HepG2 (cell line): ENCODE data around the gene CHST6. TPM values are rescaled to one million over a fixed set of nuclear protein-coding genes. Genes with fewer than 3 reads are reported as not detected.

ENCODE experiments used
- ADNP ChIP-seq: sonication (generic); formaldehyde crosslinking; IDR thresholded peaks from 2 replicates; pipeline ENCODE4 v1.4.0; 2020; ENCODE audit warnings: missing genetic modification reagents
- CENPT ChIP-seq: sonication (generic); formaldehyde crosslinking; IDR thresholded peaks from 2 replicates; pipeline ENCODE4 v1.8.0; 2022; ENCODE audit warnings: low read depth, mild to moderate bottlenecking, moderate library complexity, missing genetic modification reagents
- FOXK2 ChIP-seq: fragments of 450-650 bp; IDR thresholded peaks from 2 replicates; pipeline ENCODE4 v1.6.1; 2016
- HNF4A ChIP-seq: sonication (generic); formaldehyde crosslinking; IDR thresholded peaks from 2 replicates; pipeline ENCODE4 v1.4.0; 2020; ENCODE audit warnings: missing genetic modification reagents
- HNRNPK ChIP-seq: fragments of 200-400 bp; formaldehyde crosslinking; IDR thresholded peaks from 2 replicates; pipeline ENCODE4 v1.6.1; 2018; ENCODE audit warnings: low read length, low read depth, moderate library complexity, mild to moderate bottlenecking; ENCODE audit not compliant: poor library complexity, severe bottlenecking
- HOXA5 ChIP-seq: sonication (generic); formaldehyde crosslinking; IDR thresholded peaks from 2 replicates; pipeline ENCODE4 v1.4.0; 2020; ENCODE audit warnings: missing genetic modification reagents
- MAX ChIP-seq: IDR thresholded peaks from 2 replicates; pipeline ENCODE4 v1.6.1; 2012; ENCODE audit warnings: inconsistent platforms
- PHB2 ChIP-seq: fragments of 450-650 bp; IDR thresholded peaks from 2 replicates; pipeline ENCODE4 v1.6.1; 2018; ENCODE audit not compliant: partially characterized antibody
- SPEN ChIP-seq: sonication (generic); formaldehyde crosslinking; IDR thresholded peaks from 2 replicates; pipeline ENCODE4 v1.5.1; 2020; ENCODE audit warnings: low read depth, mild to moderate bottlenecking, missing genetic modification reagents
- TSC22D2 ChIP-seq: sonication (generic); formaldehyde crosslinking; IDR thresholded peaks from 2 replicates; pipeline ENCODE4 v1.5.1; 2020; ENCODE audit warnings: missing genetic modification reagents, mild to moderate bottlenecking, borderline replicate concordance
- YEATS4 ChIP-seq: sonication (generic); formaldehyde crosslinking; IDR thresholded peaks from 2 replicates; pipeline ENCODE4 v1.4.0; 2020; ENCODE audit warnings: missing genetic modification reagents, borderline replicate concordance
- ZNF510 ChIP-seq: sonication (generic); formaldehyde crosslinking; IDR thresholded peaks from 2 replicates; pipeline ENCODE4 v1.4.0; 2020; ENCODE audit warnings: low read depth, mild to moderate bottlenecking, missing genetic modification reagents
- ZNF780A ChIP-seq: sonication (generic); formaldehyde crosslinking; IDR thresholded peaks from 2 replicates; pipeline ENCODE4 v1.8.0; 2022; ENCODE audit warnings: mild to moderate bottlenecking, missing genetic modification reagents, moderate library complexity
- ZSCAN20 ChIP-seq: sonication (generic); formaldehyde crosslinking; IDR thresholded peaks from 2 replicates; pipeline ENCODE4 v1.4.0; 2020; ENCODE audit warnings: missing genetic modification reagents, mild to moderate bottlenecking, borderline replicate concordance
- ZSCAN30 ChIP-seq: sonication (generic); formaldehyde crosslinking; IDR thresholded peaks from 2 replicates; pipeline ENCODE4 v1.5.0; 2020; ENCODE audit warnings: mild to moderate bottlenecking, missing genetic modification reagents
- polyA plus RNA-seq, 8 experiments: library from polyadenylated mRNA; depleted of rRNA in 3 of 8; stranded (reverse) in 7 of 8; unstranded in 1 of 8; fragments of >200 nt; fragmentation: Illumina TruSeq in 4 of 8; extraction: Trizol in 4 of 8; gene quantifications; 2 replicates each; pipeline versions ENCODE4 v1.2.1 to v1.2.3, GENCODE V29; 2011 to 2016; ENCODE audit warnings: low read depth in 4 of 8, missing spikeins in 1 of 8, mixed read lengths in 1 of 8; ENCODE audit not compliant: insufficient read depth in 1 of 8
- total RNA-seq, 5 experiments: library from RNA; depleted of rRNA; stranded (reverse); fragments of >200 nt; fragmentation: Illumina TruSeq; extraction: Trizol; gene quantifications; 2 replicates each; pipeline ENCODE4 v1.2.3, GENCODE V29; 2016; ENCODE audit warnings: low read depth in 1 of 5
- TF ChIP-seq, protein P1 (sequence below): sonication (generic); formaldehyde crosslinking; IDR thresholded peaks from 2 replicates; pipeline ENCODE4 v1.4.0; 2020; ENCODE audit warnings: missing genetic modification reagents, borderline replicate concordance
- TF ChIP-seq, protein P2 (sequence below): sonication (generic); formaldehyde crosslinking; IDR thresholded peaks from 2 replicates; pipeline ENCODE4 v1.4.0; 2020; ENCODE audit warnings: missing genetic modification reagents
- TF ChIP-seq, protein P3 (sequence below): IDR thresholded peaks from 2 replicates; pipeline ENCODE4 v1.6.1; 2016

CHST6 gene
- total and polyA plus RNA-seq, 2 of the 13 experiments (the other 11 are each of a cell fraction or from before 2014, with no cell fraction given): 0.18 to 0.91 TPM

- no peak for TF ChIP-seq HNRNPK
- TF ChIP-seq TSC22D2 (CRISPR knock-in tag): peak; percentile 89; the same call in 1 of the 2 replicates
- TF ChIP-seq, protein P1, sequence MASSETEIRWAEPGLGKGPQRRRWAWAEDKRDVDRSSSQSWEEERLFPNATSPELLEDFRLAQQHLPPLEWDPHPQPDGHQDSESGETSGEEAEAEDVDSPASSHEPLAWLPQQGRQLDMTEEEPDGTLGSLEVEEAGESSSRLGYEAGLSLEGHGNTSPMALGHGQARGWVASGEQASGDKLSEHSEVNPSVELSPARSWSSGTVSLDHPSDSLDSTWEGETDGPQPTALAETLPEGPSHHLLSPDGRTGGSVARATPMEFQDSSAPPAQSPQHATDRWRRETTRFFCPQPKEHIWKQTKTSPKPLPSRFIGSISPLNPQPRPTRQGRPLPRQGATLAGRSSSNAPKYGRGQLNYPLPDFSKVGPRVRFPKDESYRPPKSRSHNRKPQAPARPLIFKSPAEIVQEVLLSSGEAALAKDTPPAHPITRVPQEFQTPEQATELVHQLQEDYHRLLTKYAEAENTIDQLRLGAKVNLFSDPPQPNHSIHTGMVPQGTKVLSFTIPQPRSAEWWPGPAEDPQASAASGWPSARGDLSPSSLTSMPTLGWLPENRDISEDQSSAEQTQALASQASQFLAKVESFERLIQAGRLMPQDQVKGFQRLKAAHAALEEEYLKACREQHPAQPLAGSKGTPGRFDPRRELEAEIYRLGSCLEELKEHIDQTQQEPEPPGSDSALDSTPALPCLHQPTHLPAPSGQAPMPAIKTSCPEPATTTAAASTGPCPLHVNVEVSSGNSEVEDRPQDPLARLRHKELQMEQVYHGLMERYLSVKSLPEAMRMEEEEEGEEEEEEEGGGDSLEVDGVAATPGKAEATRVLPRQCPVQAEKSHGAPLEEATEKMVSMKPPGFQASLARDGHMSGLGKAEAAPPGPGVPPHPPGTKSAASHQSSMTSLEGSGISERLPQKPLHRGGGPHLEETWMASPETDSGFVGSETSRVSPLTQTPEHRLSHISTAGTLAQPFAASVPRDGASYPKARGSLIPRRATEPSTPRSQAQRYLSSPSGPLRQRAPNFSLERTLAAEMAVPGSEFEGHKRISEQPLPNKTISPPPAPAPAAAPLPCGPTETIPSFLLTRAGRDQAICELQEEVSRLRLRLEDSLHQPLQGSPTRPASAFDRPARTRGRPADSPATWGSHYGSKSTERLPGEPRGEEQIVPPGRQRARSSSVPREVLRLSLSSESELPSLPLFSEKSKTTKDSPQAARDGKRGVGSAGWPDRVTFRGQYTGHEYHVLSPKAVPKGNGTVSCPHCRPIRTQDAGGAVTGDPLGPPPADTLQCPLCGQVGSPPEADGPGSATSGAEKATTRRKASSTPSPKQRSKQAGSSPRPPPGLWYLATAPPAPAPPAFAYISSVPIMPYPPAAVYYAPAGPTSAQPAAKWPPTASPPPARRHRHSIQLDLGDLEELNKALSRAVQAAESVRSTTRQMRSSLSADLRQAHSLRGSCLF (CRISPR knock-in tag): peak; percentile 52; the same call in 1 of the 2 replicates
- no peak for TF ChIP-seq ZNF510 (CRISPR knock-in tag)
- TF ChIP-seq HOXA5: no peak; the same call in 1 of the 2 replicates
- no peak for TF ChIP-seq ZSCAN30 (CRISPR knock-in tag)
- no peak for TF ChIP-seq ZNF780A
- TF ChIP-seq, protein P2, sequence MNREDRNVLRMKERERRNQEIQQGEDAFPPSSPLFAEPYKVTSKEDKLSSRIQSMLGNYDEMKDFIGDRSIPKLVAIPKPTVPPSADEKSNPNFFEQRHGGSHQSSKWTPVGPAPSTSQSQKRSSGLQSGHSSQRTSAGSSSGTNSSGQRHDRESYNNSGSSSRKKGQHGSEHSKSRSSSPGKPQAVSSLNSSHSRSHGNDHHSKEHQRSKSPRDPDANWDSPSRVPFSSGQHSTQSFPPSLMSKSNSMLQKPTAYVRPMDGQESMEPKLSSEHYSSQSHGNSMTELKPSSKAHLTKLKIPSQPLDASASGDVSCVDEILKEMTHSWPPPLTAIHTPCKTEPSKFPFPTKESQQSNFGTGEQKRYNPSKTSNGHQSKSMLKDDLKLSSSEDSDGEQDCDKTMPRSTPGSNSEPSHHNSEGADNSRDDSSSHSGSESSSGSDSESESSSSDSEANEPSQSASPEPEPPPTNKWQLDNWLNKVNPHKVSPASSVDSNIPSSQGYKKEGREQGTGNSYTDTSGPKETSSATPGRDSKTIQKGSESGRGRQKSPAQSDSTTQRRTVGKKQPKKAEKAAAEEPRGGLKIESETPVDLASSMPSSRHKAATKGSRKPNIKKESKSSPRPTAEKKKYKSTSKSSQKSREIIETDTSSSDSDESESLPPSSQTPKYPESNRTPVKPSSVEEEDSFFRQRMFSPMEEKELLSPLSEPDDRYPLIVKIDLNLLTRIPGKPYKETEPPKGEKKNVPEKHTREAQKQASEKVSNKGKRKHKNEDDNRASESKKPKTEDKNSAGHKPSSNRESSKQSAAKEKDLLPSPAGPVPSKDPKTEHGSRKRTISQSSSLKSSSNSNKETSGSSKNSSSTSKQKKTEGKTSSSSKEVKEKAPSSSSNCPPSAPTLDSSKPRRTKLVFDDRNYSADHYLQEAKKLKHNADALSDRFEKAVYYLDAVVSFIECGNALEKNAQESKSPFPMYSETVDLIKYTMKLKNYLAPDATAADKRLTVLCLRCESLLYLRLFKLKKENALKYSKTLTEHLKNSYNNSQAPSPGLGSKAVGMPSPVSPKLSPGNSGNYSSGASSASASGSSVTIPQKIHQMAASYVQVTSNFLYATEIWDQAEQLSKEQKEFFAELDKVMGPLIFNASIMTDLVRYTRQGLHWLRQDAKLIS (CRISPR knock-in tag): no peak
- TF ChIP-seq FOXK2: 0 out of 2 replicates have a peak, but pooled peaks have one; percentile 29
- peak; percentile 94 for TF ChIP-seq MAX
- TF ChIP-seq YEATS4: peak; percentile 42; the same call in 1 of the 2 replicates
- peak; percentile 32; the same call in 1 of the 2 replicates for TF ChIP-seq HNF4A
- no peak for TF ChIP-seq PHB2
- TF ChIP-seq ZSCAN20 (CRISPR knock-in tag): no peak
- 0 out of 2 replicates have a peak, but pooled peaks have one; percentile 7 for TF ChIP-seq CENPT (CRISPR knock-in tag)
- TF ChIP-seq SPEN (CRISPR knock-in tag): peak; percentile 39; the same call in 1 of the 2 replicates
- TF ChIP-seq, protein P3, sequence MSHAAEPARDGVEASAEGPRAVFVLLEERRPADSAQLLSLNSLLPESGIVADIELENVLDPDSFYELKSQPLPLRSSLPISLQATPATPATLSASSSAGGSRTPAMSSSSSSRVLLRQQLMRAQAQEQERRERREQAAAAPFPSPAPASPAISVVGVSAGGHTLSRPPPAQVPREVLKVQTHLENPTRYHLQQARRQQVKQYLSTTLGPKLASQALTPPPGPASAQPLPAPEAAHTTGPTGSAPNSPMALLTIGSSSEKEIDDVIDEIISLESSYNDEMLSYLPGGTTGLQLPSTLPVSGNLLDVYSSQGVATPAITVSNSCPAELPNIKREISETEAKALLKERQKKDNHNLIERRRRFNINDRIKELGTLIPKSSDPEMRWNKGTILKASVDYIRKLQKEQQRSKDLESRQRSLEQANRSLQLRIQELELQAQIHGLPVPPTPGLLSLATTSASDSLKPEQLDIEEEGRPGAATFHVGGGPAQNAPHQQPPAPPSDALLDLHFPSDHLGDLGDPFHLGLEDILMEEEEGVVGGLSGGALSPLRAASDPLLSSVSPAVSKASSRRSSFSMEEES: 0 out of 2 replicates have a peak, but pooled peaks have one; percentile 21
- no peak for TF ChIP-seq ADNP (CRISPR knock-in tag)
Observed at GRCh38 chr16:75433732-75434413, 61.4 kb downstream of the CHST6 start (continued).
